GM18907 (cell line): ENCODE results near the gene GRIN2A.
A peak's percentile ranks its signal among the peaks of the same experiment; 100 is the strongest.

Source experiments
- ATAC-seq: cut with Tn5 transposase; IDR thresholded peaks from one replicate; pipeline ENCODE4 v1.9.1; 2021; ENCODE audit warnings: mild to moderate bottlenecking, moderate library complexity; ENCODE audit not compliant: unreplicated experiment

GRIN2A gene

DNA sequence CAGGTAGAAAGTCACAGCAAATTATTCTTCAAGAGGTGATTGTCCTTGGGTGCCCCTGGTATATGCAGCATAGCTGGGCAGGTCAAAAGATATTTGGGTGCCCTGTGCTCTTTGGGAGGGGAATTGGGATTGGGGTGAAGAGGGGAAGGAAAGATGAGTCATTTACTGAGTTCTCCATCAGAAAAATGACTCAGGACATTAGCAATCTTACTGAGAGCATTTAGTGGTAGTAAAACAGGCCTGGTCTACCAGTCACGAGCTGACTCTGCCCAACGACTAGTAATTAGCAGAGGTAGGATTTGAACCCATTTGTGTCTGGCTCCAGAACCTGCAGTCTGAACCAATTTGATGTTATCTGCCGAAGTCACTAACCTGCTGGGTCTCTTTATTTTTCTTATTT lies 6.0 kb upstream of the GRIN2A start:
- no peak for ATAC-seq

DNA sequence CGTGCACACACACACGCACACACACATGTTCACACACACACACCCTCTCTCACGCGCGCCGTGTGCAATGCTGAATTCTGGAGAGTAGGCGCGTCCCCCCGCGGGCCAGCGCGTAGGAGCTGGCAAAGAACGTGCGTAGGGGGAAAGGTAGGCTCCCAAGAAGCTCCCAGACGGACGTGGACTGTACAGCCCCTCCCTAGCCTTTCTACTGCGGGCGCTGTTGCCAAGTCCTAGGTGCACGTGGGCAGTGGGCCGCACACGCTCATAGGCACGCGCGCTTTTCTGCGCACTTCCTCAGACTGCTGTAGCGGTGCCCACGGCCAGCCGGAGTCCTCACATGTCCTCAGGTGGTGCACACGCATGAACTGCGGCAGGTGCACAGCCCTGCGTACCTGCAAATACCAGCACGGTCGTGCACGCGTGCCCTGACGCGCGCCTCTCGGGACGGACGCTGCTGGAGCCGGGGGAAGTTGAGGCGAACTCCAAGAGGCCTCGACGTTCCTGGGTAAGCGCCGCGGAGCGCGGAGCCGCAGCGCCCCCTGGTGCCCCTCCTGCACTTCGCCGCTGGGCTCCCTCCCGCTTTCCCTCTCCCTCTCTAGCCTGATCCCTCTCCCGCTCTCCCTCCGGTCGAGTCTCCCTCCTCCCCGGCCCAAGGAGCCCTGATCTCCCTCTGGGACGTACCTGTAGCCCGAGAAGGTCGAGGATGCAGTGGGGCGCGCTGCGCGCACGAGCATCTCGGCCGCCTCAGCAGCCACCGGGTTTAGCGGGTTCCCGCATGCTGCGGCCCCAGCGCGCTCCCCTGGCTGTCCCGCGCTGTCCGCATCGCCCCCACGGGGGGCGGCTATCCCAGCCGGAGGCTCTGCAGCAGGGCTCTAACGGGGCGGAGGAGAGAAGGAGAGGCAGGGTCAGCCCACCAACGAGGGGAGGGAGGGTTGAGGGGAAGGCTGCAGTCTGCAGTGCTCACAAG lies 749 bp downstream of the GRIN2A start:
- peak; percentile 58 for ATAC-seq

DNA sequence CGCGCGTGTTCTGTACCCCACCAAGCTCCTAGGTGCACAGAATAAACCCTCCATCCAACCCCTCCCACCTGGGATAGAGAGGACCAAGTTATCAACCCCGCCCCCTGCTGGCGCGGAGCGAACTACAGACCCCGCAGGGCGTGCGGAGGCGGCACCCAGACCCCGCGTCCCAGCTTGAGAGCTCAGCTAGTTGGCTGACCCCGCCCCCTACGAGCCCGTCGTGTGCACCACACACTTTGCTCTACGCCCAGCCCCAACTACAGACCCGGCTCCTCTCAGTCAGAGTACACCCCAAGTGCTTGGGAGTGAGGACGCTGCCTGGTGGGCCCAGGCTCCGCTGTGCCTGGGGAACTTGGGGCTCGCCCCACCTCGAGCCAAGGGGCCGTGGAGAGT lies 1.5 kb downstream of the GRIN2A start:
- ATAC-seq = no peak

DNA sequence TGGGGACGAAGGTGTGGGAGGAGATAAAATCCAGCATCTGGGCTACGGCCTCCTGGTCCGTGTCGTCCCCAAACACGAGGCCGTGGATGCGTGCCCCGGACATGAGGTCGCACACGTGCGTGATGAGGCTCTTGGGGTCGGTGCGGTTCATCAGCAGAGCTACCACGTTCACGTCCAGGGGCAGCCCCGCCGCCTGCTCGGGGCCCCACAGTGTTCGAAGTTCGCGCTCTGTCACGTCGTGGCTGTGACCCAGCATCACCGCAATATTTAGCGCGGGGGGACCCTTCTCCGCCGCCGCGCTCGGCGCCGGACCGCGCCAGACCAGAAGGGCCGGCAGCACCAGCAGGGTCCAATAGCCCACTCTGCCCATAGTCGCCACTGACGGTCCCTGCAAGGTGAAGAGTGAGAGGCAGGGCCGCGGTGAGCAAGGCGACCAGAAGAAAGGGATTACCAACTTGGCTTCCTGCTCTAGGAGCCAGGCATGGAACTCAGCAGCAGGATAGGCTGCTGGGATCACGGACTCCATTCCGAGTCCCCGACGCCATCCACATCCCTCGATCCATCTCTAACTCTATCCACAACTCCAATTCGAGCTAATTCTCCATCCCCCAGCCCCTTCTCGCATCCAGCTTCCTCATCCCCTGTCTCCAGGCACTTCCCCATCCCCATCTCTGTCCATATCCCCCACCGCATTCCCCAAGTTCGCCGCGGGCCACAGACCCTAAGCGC lies 2.0 kb downstream of the GRIN2A start:
- ATAC-seq = no peak

DNA sequence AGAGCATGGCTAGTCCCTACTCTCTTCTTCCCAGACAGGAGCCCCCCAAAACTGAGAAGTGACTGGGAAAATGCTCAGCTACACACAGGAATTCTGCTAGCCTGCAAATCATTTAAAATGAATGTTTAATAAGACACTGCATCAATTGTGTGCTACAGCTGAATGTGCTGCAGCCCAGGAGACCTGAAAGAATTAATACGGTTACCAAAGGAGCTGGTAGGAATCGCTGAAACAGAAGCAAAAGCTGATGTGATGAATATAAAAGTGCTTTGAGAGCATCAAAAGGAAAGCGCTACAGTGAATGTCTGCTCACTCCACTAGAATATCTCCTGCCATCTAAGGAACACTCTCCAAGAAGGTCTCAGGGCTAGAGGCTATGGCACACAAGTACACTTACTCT lies 3.7 kb downstream of the GRIN2A start:
- no peak for ATAC-seq

DNA sequence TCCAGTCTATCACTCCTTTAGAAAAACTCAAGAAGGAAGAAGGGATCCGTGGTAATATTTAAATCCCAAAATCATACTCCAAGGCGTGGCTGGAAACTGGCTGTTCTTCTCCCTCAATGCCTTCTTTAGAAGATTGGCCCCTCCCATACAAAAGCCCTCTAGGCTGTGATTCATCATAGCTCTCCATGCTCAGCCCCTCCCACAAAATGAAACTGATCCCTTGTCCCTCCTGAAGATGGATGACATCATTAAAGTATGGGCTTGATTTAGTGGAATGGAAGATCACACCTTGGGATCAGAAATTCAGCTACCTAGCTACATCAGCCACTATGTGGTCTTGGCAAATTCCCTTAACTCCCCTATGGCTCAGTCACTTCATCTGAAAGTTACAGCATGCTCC lies 4.1 kb downstream of the GRIN2A start:
- no peak for ATAC-seq

DNA sequence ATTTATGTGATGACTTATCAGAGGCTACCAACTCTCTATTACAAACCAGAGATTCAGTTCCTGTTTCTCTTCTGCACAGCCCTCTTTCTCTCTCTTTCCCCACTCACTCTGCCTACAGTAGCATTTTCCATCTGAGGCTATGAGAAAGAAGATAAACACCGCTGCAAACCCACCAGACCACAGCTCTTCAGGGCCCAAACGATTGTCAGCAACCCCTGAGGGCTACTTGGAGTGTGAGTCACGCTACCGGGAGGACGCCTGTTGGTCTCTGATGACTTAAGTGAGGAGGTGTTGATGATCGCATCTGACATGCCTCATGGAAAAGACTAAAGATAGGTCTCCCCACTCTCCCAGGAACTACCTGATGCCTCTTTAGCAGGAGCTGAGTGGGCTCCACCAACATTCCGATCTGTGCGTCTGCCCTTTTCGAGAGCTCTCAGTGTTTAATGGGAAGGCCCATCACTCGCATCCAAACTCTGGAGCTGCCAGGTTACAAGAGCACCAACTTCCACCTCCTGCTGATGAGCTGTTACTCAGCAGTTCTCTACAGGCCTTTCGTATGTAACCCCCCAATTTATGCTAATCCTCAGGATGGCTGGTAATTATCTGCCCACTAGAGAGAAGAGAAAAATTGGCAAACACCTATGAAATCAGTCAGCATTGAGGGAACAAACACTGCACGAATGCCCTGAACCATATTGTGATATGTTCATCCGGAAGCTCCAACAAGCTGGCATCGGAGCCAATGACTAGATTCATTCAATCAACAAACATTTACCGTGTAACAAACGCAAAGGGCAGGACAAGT lies 9.2 kb downstream of the GRIN2A start:
- ATAC-seq = no peak

DNA sequence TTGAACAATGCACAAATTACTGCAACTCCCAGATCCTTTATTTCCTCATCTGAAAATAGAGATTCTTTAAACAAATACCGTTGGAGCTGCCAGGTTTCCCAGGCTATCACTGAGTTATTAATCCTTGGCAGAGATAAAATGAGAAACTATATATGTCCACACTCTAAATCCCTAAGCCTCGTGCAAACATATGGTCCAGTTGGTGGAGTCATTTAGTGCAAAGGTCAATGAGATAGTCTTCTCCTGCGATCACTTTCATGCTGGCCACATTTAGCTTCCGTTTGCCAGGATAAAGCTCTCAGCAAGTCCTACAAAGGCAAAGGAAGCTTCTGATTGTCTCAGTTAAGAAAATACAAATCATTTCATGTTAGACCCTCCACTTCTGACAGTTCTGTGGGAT lies 11.0 kb downstream of the GRIN2A start:
- ATAC-seq = no peak

DNA sequence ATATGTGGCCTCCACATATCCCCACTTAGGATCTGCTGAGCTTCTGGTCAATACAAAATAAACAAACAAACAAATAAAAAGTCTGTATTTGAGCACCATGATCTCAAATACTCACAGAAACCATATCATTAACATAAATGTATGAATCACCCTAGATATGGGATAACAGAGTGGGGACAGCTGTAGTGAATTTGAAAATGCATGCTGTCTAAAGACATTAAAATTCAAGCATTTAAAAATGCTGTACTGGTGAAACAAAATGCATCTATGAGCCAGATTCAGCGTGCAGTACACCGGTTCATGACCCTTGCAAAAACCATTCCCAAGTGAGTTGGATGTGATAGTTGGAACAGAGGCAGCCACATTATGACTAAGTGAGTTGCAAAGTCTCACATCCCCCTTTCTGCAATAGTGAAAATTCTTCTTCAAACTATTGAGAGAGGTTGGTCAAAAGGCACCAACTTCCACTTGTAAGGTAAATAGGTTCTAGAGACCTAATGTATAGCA lies 12.3 kb downstream of the GRIN2A start:
- ATAC-seq = no peak

DNA sequence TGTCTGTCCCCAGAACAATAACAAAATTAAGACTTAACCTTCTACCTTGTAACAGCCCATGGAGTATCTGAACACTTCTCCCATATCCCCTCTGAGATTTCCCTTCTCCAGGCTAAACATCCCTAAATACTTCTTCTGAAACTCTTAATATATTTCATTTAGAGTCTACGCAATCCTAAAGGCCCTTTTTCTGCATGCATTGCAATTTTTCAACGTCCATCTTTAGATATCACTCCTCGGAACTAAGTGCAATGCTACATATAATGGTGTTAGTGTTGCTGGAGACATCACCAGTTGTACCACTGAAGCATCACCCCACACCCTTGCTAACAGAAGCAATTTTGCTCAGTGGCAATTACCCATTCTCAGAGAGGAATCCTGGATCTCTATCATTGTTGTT lies 13.2 kb downstream of the GRIN2A start:
- no peak for ATAC-seq

DNA sequence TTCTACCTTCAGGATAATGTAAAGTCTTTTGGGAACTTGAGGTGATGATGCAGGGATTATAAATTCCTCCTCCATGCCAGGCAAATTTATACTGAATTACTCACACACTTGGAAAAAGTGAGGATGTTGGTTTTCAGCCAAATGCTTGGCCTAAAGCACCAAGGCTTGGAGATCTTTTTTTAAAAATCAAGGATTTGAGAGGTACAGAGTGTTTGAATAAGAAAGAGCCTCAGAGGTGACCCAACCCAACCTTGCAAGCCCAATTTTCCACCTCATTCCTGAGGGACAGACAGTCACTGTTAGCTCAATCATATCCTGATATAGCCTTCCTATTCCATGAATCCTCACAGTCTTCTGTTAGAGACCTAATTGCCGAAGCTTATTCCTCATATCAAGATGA lies 14.0 kb downstream of the GRIN2A start:
- ATAC-seq = no peak

DNA sequence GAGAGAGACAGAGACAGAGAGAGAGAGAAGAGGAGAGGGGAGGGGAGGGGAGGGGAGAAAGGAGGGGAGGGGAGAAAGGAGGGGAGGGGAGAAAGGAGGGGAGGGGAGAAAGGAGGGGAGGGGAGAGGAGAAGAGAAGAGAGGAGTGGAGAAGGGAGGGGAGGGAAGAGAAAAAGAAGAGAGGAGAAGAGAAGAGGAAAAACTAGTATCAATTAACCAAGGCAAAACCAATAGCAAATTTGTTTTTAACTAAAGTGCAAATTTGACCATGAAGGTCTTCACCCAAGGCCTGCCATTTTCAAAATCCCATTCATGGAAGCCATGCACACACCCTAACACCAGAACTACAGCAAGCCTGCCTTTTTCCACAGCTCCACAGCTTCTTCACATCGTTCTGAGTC lies 16.6 kb downstream of the GRIN2A start:
- ATAC-seq = no peak

DNA sequence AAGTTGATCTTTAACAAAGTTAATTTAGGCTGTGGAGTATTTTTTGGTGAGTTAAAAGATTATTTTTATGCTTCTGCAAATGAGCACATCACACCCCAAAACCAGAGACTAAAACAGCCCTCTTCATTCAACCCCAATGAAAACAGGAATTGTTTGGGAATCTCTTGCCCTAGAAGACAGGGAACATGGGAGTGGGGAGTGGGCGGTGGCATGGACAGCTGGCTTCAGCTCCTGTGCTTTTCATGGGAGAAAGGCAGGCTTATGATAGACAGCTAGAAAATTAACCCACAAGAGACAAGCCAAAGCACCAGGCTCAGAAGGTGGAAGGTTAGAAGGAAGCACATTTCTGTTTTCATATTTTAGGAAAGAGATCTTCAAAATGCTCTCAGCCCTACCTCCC lies 19.2 kb downstream of the GRIN2A start:
- no peak for ATAC-seq

DNA sequence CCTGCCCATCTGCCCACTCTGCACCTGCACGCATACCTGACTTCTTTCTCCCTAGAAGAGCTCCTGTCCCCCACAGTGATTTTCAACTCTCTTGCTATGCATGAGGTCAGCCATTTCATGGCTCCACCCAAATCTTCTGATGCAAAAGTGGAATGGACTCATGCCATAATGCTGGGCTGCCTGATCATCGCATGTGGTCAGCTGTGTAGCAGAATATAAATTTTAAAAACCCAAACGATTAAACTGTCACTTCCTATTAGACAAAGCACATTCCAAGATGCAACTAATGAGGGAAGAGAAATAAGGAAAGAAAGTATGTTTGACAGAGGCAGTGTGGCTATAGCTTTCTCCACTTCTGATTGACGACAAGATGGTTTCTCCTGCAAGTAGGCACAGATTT lies 26.1 kb downstream of the GRIN2A start:
- ATAC-seq = no peak

DNA sequence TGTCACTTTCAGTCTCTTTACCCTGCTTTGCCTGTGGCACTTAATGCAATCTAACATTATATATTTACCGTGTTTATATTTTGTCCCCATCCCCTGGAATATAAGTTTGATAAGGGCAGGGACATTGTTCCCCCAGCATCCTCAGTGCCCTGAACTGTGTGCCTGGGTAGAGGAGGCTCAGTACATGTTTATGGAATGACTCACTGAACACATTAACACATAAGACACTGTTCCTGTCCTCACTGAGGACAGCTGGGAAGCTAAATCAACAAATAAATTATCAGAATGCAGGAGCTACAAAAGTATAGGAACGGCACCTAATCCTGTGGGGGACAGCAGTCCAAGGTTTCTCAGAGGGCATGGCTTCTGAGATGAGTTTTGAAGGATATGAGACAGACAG lies 27.8 kb downstream of the GRIN2A start:
- no peak for ATAC-seq

DNA sequence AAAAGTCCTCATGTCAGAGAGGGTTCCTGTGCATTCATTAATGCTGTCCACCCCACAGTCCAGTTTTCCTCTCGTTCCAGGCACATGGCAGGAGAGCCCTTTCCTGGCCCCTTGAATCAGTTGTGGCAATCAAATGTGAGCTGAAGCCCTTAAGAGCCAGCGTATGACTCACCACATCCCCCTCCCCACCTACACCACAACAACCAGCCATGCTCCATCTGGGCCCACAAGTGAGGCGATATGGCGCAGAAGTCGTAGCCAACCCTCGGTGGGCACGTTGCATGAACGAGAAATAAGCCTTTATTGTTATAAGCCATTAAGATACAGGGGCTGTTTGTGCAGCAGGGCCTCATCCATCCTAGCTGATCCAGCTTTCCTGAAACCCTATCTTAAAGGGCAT lies 28.2 kb downstream of the GRIN2A start:
- no peak for ATAC-seq

DNA sequence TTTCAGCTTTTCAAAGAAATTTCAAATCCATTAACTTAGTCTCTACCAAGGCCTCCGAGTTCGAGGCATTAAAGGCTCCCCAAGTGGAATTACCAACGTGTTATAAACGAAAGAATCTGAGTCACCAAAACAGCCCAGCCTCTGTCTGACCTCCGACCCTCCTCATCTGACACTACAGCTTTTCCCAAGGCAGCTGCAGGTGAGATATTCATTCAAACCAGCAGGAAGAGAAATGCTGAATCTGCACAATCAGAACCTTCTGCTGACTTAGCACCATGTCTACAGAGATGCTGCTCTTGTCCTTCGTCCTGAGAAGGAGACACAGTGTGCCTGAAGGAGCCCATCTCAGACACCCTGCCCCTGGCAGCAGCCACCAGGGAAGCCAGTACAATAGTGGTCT lies 30.5 kb downstream of the GRIN2A start:
- ATAC-seq = no peak

DNA sequence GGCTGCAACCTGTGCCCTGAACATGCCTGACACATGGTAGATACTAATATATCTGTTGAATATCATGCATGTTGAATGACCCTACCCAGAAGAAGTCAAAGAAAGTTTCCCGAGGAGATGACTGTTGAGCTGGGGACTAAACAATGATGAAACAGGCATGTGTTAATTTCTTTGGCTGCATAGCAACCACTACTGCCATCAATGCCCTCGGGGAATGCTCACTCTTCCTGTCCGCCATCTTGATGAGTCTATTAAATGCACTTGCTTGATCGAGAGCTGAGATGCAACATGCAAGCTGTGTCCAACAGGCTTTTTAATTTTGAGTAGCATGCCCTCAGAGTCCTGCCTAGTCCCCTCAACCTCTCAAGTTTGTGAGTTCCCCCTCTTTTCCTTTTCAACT lies 31.3 kb downstream of the GRIN2A start:
- no peak for ATAC-seq

DNA sequence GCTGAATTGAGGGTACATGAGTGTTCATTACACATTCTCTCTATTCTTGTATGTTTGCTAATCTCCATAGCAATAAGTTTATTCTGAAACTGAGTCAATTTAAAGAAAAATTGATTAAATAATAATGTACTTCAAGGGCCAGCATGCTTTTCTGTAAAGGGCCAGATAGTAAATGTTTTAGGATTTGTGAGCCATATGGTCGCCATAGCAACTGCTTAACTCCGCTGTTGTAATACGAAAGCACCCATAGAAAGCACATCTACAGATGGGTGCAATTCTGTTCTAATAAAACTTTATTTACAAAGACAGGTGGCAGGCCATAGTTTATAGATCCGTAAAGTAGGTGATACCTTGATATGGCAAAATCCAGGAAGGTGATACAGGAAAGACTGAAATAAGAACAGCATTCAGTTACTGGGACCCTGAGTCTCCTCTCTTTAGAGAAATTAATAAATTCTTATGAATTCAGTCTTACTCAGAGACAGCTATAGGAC lies 36.6 kb downstream of the GRIN2A start:
- no peak for ATAC-seq

DNA sequence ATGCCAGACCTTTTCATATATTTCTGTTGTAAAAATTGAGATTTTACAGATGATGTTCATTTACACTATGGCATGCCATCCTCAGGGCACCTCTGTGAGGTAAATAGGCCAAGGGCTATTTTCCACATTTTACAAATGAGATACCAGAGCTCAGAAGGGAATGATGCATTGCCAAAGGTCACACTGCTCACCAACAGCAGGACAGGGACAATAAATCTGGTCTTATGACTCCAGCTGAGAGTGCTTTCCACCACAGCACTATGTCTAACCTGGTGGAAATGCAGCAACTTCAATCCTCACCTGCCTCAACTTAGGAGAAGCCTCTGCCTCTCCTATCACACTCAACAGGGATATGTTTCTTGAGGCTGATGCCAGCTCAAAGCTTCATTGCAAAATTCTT lies 40.6 kb downstream of the GRIN2A start:
- ATAC-seq = no peak

DNA sequence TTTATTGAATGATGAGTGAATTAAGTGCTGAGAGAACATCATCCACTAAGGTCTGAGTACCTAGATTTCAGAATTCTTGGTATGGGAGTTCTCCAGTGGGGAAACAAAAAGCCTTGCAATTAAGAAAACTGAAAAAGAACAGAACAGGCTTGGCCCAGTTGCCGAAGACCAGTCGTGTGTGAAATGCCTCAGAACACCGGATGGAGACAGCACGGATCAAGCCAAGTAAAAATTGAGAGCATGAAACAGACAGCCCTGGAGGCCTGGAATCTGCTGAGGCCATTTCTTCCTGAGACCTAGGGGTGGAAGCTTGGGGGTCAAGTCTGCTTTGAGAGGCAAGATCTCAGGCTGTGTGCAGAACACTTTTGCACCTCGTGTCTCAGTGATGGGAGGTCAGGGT lies 43.3 kb downstream of the GRIN2A start:
- ATAC-seq = no peak
